ENCODE results near the gene NHERF1.
A peak's percentile ranks its signal among the peaks of the same experiment; 100 is the strongest.

NHERF1 gene

GRCh38 chr17:74778960-74779359 lies 30.5 kb downstream of the NHERF1 start:
- TF ChIP-seq CTCF (IDR thresholded peaks at IDR 0.05; ENCODE audit: poor library complexity, severe bottlenecking), result no peak
- Histone ChIP-seq H3K4me1 (ENCODE audit: insufficient read depth, poor library complexity, severe bottlenecking) (peaks cover 4% of the 10 kb centered on the region), H3K36me3 (ENCODE audit: low read depth) (peaks cover 15% of the 10 kb centered on the region), H3K9me3 (ENCODE audit: severe bottlenecking) (no peaks in the 10 kb centered on the region), H3K27me3 (ENCODE audit: insufficient read depth, poor library complexity, severe bottlenecking) (no peaks in the 10 kb centered on the region), H3K27ac (ENCODE audit: poor library complexity, severe bottlenecking) (no peak overlapping the region), H3K4me3 (ENCODE audit: severe bottlenecking) (no peak overlapping the region)
- DNase-seq (ENCODE audit: low spot score), result no peak
- no peak for ATAC-seq (ENCODE audit: low read depth)

GRCh38 chr17:74779501-74779900 lies 31.1 kb downstream of the NHERF1 start:
- DNase-seq (ENCODE audit: low spot score) (no peak), ATAC-seq (ENCODE audit: low read depth) (no peak)
- peaks cover 4% of the 10 kb centered on the region for H3K4me1 ChIP-seq (ENCODE audit: insufficient read depth, poor library complexity, severe bottlenecking)
- H3K9me3 ChIP-seq (ENCODE audit: severe bottlenecking), result no peaks in the 10 kb centered on the region
- peaks cover 13% of the 10 kb centered on the region for H3K36me3 ChIP-seq (ENCODE audit: low read depth)
- H3K4me3 ChIP-seq (ENCODE audit: severe bottlenecking), result no peak overlapping the region
- H3K27ac ChIP-seq (ENCODE audit: poor library complexity, severe bottlenecking), result no peak overlapping the region
- no peak for TF ChIP-seq CTCF (IDR thresholded peaks at IDR 0.05; ENCODE audit: poor library complexity, severe bottlenecking)
- no peaks in the 10 kb centered on the region for H3K27me3 ChIP-seq (ENCODE audit: insufficient read depth, poor library complexity, severe bottlenecking)

- Histone ChIP-seq H3K4me3 (ENCODE audit: severe bottlenecking) (no peak overlapping the region), H3K4me1 (ENCODE audit: insufficient read depth, poor library complexity, severe bottlenecking) (peaks cover 4% of the 10 kb centered on the region), H3K27me3 (ENCODE audit: insufficient read depth, poor library complexity, severe bottlenecking) (no peaks in the 10 kb centered on the region), H3K27ac (ENCODE audit: poor library complexity, severe bottlenecking) (no peak overlapping the region), H3K36me3 (ENCODE audit: low read depth) (peaks cover 13% of the 10 kb centered on the region), H3K9me3 (ENCODE audit: severe bottlenecking) (no peaks in the 10 kb centered on the region)
- DNase-seq (ENCODE audit: low spot score), result no peak
- ATAC-seq (ENCODE audit: low read depth), result no peak
- TF ChIP-seq CTCF (IDR thresholded peaks at IDR 0.05; ENCODE audit: poor library complexity, severe bottlenecking), result no peak
These were observed 31.5 kb downstream of the NHERF1 start for GRCh38 chr17:74779948-74780400.

GRCh38 chr17:74780443-74781238 lies 32.2 kb downstream of the NHERF1 start:
- ATAC-seq (ENCODE audit: low read depth) (0 out of 3 replicates have a peak, but pooled peaks have one; percentile 26), DNase-seq (ENCODE audit: low spot score) (no peak)
- Histone ChIP-seq H3K27me3 (ENCODE audit: insufficient read depth, poor library complexity, severe bottlenecking) (no peaks in the 10 kb centered on the region), H3K4me1 (ENCODE audit: insufficient read depth, poor library complexity, severe bottlenecking) (peaks cover 4% of the 10 kb centered on the region), H3K9me3 (ENCODE audit: severe bottlenecking) (no peaks in the 10 kb centered on the region), H3K4me3 (ENCODE audit: severe bottlenecking) (no peak overlapping the region), H3K27ac (ENCODE audit: poor library complexity, severe bottlenecking) (no peak overlapping the region), H3K36me3 (ENCODE audit: low read depth) (peaks cover 13% of the 10 kb centered on the region)
- peak; percentile 48 for TF ChIP-seq CTCF (IDR thresholded peaks at IDR 0.05; ENCODE audit: poor library complexity, severe bottlenecking)

GRCh38 chr17:74782571-74782970 lies 34.1 kb downstream of the NHERF1 start:
- no peak overlapping the region for H3K27ac ChIP-seq (ENCODE audit: poor library complexity, severe bottlenecking)

More at GRCh38 chr17:74782571-74782970, 34.1 kb downstream of the NHERF1 start:
- no peaks in the 10 kb centered on the region for H3K4me1 ChIP-seq (ENCODE audit: insufficient read depth, poor library complexity, severe bottlenecking)
- H3K9me3 ChIP-seq (ENCODE audit: severe bottlenecking), result no peaks in the 10 kb centered on the region
- no peak for DNase-seq (ENCODE audit: low spot score)
- H3K27me3 ChIP-seq (ENCODE audit: insufficient read depth, poor library complexity, severe bottlenecking), result no peaks in the 10 kb centered on the region
- no peak for TF ChIP-seq CTCF (IDR thresholded peaks at IDR 0.05; ENCODE audit: poor library complexity, severe bottlenecking)
- H3K4me3 ChIP-seq (ENCODE audit: severe bottlenecking), result no peak overlapping the region
- H3K36me3 ChIP-seq (ENCODE audit: low read depth), result peaks cover 19% of the 10 kb centered on the region
- no peak for ATAC-seq (ENCODE audit: low read depth)
